ENCODE results near the gene GYPC.

The GYPC gene

GRCh38 chr2:126650994-126651393, 5.0 kb upstream of the GYPC start:
- DNase-seq (ENCODE audit: low read depth) = no peak

- DNase-seq (ENCODE audit: low read depth) = no peak
Measured at GRCh38 chr2:126652323-126652891, 3.6 kb upstream of the GYPC start.

- no peak for DNase-seq (ENCODE audit: low read depth)
Measured at GRCh38 chr2:126653109-126653508, 2.8 kb upstream of the GYPC start.

GRCh38 chr2:126653761-126654160, 2.2 kb upstream of the GYPC start:
- DNase-seq (ENCODE audit: low read depth) = no peak

- DNase-seq (ENCODE audit: low read depth) = no peak
Measured at GRCh38 chr2:126655051-126655450, 907 bp upstream of the GYPC start.

GRCh38 chr2:126656431-126657147, 631 bp downstream of the GYPC start:
- DNase-seq (ENCODE audit: low read depth) = peak; percentile 20

GRCh38 chr2:126657148-126657635, 1.2 kb downstream of the GYPC start:
- peak; percentile 28 for DNase-seq (ENCODE audit: low read depth)

- DNase-seq (ENCODE audit: low read depth) = peak; percentile 41
Measured at GRCh38 chr2:126657636-126658318, 1.8 kb downstream of the GYPC start.

- DNase-seq (ENCODE audit: low read depth) = no peak
Measured at GRCh38 chr2:126658319-126658904, 2.5 kb downstream of the GYPC start.

GRCh38 chr2:126658905-126659561, 3.1 kb downstream of the GYPC start:
- DNase-seq (ENCODE audit: low read depth) = peak; percentile 33

- no peak for DNase-seq (ENCODE audit: low read depth)
Measured at GRCh38 chr2:126659562-126660467, 3.9 kb downstream of the GYPC start.

GRCh38 chr2:126660971-126661370, 5.0 kb downstream of the GYPC start:
- no peak for DNase-seq (ENCODE audit: low read depth)

- DNase-seq (ENCODE audit: low read depth) = no peak
Measured at GRCh38 chr2:126661702-126662500, 5.9 kb downstream of the GYPC start.

- DNase-seq (ENCODE audit: low read depth) = no peak
Measured at GRCh38 chr2:126662621-126663020, 6.7 kb downstream of the GYPC start.

- no peak for DNase-seq (ENCODE audit: low read depth)
Measured at GRCh38 chr2:126663184-126663963, 7.4 kb downstream of the GYPC start.

GRCh38 chr2:126664234-126664633, 8.3 kb downstream of the GYPC start:
- DNase-seq (ENCODE audit: low read depth) = no peak

GRCh38 chr2:126664639-126665038, 8.7 kb downstream of the GYPC start:
- no peak for DNase-seq (ENCODE audit: low read depth)

- no peak for DNase-seq (ENCODE audit: low read depth)
Measured at GRCh38 chr2:126665483-126665882, 9.5 kb downstream of the GYPC start.

- no peak for DNase-seq (ENCODE audit: low read depth)
Measured at GRCh38 chr2:126668254-126668653, 12.3 kb downstream of the GYPC start.

- DNase-seq (ENCODE audit: low read depth) = no peak
Measured at GRCh38 chr2:126669772-126670171, 13.8 kb downstream of the GYPC start.

Data from activated T-helper 9 cell treated with anti-CD3 and anti-CD28 coated beads, Interleukin-2, amount 50 U/mL, for 16 hours (primary cell).